Measurements from ENCODE around the gene PSTPIP2.
"Not testable (repeated sequence)": the region's sequence is repeated elsewhere in the genome, so short reads cannot be mapped to it uniquely, and the experiment has no call there.

PSTPIP2 gene

GRCh38 chr18:46071653-46072375 is at the start of gene PSTPIP2:
PSTPIP2 (minus strand) TSS chr18:46072260; CDS start chr18:46072188, 72 bp downstream.
- peak; percentile 72 for DNase-seq

- no peak for DNase-seq
Measured at GRCh38 chr18:46113751-46114150, 41.7 kb upstream of the PSTPIP2 start.

DNA sequence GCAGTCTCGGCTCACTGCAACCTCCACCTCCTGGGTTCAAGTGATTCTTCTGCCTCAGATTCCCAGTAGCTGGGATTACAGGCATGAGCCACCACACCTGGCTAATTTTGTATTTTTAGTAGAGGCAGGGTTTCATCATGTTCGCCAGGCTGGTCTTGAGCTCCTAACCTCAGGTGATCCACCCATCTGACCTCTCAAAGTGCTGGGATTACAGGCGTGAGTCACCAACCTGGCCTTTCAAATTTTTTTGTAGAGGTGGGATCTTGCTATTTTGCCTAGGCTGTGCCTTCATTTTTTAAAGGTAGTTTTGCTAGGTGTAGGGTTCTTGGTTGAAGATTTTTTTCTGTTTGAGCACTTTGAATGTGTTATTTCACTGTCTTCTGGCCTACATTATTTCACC is 38.3 kb upstream of the PSTPIP2 start:
- DNase-seq = no peak

GRCh38 chr18:46109386-46109785 is 37.3 kb upstream of the PSTPIP2 start:
- no peak for DNase-seq

DNA sequence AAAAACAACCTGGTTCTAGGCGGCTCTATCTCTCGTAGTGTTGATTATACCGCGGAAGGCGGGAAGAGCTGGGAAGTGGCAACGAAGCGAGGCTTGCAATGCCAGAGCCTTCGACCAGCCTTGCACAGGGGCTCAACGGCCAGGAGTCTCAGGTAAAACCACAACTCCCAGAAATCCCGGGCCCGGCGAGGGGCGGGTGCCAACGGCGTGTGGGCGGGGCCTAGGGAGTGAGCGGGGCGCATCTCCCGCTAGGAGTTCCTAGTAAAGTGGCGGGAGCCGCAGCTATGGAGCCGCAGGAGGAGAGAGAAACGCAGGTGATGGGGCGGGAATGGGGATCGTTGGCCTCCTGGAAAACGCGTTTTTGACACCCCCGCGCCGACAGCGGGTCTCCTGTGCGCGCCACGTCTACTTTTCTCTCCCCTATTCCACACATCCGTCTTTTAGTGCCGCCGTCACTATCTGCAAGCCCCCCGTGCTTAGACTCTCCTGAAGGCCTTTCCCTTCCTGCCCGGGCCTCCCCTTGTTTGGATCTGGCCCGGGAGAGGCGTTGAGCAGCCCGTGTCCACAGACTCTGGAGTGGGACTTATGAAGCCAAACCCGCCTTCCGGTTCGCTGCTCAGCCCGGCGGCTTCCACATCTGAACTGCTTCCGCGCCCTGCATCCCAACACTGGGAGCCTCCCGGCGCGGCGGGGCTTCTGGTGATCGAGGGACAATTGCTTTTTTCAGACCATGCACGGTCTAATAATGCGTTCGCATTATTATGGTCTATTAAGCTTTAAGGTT is 32.3 kb upstream of the PSTPIP2 start, which contains the start of gene HAUS1:
TSS of gene HAUS1 (plus strand) at position 258 of the 784 bp plus-strand sequence. CDS start at position 285, 27 bp downstream.
- DNase-seq = peak; percentile 85

DNA sequence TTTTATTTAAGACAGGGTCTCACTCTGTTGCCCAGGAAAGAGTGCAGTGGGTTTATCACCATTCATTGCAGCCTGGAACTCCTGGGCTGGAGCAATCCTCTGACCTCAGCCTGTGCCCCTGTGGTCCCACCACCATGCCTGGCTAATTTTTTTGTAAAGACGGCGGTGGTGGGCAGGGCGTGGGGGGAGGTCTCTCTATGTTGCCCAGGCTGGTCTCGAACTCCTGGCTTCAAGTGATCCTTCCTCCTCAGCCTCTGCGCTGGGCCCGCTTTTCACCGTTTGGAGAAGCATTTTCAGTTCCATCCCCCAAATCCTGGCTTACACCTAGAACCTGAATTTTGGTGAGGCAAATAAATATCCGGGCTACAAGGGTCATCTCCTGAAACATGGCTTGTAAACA is 27.4 kb upstream of the PSTPIP2 start:
- DNase-seq = no peak

- no peak for DNase-seq
Measured at GRCh38 chr18:46098616-46098933, 26.5 kb upstream of the PSTPIP2 start.

- peak; percentile 86 for DNase-seq
Measured at GRCh38 chr18:46097801-46098615, 25.9 kb upstream of the PSTPIP2 start, which contains the start of gene ATP5F1A. ATP5F1A (minus strand) TSS chr18:46098296; CDS start chr18:46098231, 65 bp downstream.

DNA sequence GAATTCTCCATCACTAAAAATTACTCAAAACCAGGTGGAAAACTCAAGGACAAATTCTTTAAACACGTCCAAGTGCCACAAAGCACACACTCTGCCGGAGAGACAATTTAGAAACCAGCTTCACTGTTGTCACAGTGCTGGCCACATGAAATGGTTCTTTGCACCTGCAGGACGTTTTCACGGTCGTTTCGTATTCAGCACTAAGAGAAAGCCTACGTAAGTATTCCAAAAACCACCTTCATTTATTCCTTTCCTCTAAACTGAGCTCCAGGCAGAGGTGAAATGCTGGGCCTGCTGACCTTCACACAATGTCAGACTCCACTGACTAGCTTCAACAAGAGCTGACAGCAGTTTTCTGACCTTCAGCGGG is 25.4 kb upstream of the PSTPIP2 start:
- peak; percentile 13 for DNase-seq

DNA sequence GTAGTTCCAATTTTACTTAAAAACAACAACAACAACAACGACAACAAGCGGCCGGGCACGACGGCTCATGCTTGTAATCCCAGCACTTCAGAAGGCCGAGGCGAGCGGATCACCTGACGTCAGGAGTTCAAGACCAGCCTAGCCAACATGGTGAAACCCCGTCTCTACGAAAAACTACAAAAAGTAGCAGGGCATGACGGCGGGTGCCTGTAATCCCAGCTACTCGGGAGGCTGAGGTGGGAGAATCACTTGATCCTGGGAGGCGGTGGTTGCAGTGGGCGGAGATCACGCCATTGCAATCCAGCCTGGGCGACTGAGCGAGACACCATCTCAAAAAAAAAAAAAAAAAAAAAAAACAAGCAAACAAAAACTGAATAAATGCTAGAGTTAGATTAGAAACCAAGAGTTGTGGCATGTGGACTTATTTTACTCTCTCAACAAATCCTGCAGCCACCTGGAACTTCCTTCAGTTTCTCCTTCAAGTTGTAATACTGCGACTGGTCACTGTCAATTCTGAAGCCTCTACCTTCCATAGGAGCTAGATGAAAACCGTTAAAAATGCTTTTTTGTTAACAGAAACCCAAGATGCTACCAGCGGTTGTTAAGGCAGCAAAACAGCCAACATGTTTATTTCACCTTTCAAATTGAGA is 24.7 kb upstream of the PSTPIP2 start:
- no peak for DNase-seq

DNA sequence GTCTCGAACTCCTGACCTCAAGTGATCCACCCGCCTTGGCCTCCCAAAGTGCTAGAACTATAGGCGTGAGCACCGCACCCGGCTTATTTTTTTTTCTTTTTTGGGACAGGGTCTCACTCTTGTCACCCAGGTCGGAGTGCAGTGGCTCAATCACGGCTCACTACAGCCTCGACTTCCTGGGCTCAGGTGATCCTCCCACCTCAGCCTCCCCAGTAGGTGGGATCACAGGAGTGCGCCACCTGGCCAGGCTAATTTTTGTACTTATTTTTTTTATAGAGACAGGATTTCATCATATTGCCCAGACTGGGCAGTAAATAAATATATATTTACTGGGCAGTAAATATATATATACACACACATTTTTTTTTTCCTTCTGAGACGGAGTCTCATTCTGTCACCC is 23.5 kb upstream of the PSTPIP2 start:
- DNase-seq = no peak

GRCh38 chr18:46088501-46088900 is 16.4 kb upstream of the PSTPIP2 start:
- DNase-seq = not testable (repeated sequence)

DNA sequence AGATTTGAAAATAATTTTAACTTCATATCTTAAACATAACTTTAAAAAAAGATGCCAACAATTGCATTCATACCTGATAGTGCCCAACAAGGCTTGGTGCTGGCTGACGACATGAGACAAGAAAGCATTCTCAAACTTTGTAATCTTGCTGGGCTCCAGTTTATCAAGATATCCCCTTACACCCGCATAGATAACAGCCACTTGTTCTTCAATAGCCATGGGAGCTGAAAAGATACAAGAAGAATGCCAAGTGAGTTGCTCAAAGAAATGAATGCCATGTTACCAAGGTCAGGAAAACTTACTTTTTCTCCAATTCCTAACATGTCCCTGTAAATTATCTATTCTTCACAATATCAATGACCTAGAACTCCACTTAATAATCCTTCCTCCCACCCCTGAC is 12.4 kb upstream of the PSTPIP2 start:
- no peak for DNase-seq

DNA sequence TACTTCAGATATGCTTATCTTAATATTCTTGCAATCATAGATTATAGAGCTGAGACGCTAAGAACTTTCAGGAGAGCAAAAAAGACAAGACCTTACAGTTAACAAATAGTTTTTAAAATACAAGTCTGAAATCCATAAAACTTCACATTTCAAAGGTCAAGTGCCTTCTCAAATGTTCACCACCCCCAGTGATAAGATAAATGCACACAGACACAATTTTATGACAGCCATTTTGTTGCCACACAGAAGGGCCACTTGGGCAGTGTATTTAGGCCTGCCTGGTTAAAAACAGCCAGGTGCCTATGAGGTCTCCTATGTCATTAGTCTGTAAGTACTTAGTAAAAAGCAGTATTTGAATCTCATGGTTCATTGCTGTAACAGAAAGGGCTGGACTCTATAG is 8.1 kb upstream of the PSTPIP2 start:
- DNase-seq = no peak

- DNase-seq = no peak
Measured at GRCh38 chr18:46079336-46079735, 7.3 kb upstream of the PSTPIP2 start.

DNA sequence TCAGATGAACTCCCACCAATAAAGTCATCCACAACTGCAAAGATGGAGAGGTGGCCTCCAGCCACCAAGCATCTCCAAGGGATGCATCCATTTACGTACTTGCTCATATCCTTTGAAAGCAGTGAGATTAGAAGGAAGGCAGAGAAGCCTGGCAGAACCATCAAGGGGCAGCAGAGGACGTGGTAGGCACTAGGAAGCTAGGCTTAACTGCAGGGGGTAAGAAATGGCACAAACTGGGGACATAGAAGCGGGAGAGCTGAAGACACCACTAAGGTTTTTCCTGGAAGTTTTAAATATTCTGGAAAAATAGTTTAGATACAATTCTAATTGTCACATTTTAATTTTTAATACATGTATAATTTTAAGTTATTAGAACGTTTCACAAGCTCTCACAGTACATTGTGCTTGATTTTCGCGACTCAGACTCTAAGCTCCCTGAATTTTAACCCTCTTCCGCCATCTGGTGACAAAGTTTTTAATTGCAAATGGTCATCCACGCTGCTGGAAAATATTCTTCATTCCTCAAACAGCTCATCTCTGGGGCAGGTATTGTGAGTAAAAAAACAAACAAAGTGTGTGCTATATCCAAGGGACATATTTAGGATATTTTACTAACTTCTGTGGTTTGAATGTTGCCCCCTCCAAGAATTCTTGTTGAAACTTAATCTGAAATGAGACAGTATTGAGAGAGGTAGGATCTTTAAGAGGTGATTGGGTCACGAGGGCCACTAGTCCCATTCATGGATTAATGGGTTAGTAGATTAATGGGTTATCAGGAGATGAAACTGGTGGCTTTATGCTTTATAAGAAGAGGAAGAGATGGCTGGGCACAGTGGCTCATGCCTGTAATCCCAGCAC is 1.6 kb upstream of the PSTPIP2 start:
- peak; percentile 40 for DNase-seq

DNA sequence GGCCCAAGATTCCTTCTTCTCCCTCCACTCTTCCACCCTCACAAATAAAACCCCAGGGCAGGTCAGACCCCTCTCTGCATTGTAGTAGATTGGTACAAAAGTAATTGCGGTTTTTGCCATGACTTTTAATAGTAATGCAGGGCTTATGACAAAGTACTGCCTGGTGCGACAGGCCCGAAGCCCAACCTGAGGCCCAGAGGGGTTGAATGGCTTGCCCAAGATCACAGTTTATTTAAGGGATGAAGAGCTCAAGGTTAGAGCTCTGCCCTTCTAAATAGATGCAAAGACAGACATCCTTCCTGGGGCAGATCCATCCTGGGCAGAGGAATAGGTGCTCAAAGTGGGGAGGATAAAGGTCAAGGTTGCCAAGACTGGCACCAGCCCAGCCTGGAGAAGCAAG is 899 bp upstream of the PSTPIP2 start:
- DNase-seq = no peak

GRCh38 chr18:46072376-46072867 is 362 bp upstream of the PSTPIP2 start:
- no peak for DNase-seq

GRCh38 chr18:46070815-46071652 is 1.0 kb downstream of the PSTPIP2 start:
- DNase-seq = no peak

DNA sequence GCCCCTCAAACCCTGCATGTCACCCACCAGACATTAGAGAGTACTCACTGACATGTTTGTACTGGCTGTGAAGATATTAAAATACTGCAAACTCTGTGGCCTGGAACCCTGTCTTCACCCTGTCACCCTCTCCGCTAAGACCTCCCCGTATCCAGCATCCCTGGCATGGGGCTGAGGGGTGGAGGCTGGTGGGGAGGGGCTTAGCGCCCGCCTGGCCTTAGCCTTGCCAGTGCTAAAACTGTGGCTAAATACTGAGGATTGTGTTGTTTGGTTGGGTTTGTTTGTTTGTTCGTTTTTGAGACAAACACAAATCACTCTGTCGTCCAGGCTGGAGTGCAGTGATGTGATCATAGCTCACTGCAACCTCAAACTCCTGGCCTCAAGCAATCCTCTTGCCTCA is 1.8 kb downstream of the PSTPIP2 start:
- DNase-seq = no peak

DNA sequence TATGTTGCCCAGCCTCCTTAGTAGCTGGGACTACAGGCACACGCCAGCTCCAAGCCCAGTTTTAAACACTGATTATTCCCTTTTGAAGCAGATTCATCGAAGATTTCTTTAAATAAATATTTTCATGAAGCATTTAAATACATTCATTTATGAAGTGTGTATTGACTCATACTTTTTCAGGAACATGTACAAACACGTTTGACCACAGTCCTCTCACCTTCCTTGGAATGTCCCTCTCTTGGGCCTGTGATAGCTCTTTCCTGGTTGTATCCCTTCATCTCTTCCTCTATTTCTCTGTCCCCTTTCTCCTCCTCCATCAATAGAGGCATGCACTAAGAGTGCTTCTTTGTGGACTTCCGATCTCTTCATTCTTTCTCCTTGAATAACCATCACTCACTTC is 2.5 kb downstream of the PSTPIP2 start:
- DNase-seq = no peak
